Measurements from ENCODE around the gene PTX4. TPM values are rescaled to one million over a fixed set of nuclear protein-coding genes. Genes with fewer than 3 reads are reported as not detected.

PTX4 gene
- total RNA-seq, 6 experiments from 2014 or later: 0.14 to 0.24 (median 0.18) TPM; not detected in 2

GRCh38 chr16:1451702-1452392 lies 36.9 kb downstream of the PTX4 start:
- Mint-ChIP-seq H3K27ac (no peak overlapping the region), H3K4me1 (ENCODE audit: low read depth) (no peaks in the 10 kb centered on the region), H3K36me3 (ENCODE audit: low read depth) (peaks cover 5% of the 10 kb centered on the region; the same call in 1 of the 2 replicates), H3K4me3 (no peak overlapping the region), H3K9me3 (no peaks in the 10 kb centered on the region), H3K27me3 (ENCODE audit: insufficient read depth) (peaks cover 1% of the 10 kb centered on the region)
- DNase-seq: no peak
- TF ChIP-seq CTCF (IDR thresholded peaks at IDR 0.05): no peak

- Mint-ChIP-seq H3K4me1 (ENCODE audit: low read depth) (no peaks in the 10 kb centered on the region), H3K27ac (no peak overlapping the region), H3K36me3 (ENCODE audit: low read depth) (peaks cover 5% of the 10 kb centered on the region; the same call in 1 of the 2 replicates), H3K9me3 (no peaks in the 10 kb centered on the region), H3K27me3 (ENCODE audit: insufficient read depth) (peaks cover 1% of the 10 kb centered on the region; the same call in 1 of the 2 replicates), H3K4me3 (no peak overlapping the region)
- no peak for TF ChIP-seq CTCF (IDR thresholded peaks at IDR 0.05)
- DNase-seq: no peak
Measured at GRCh38 chr16:1450841-1451240, 37.9 kb downstream of the PTX4 start.

- no peak for TF ChIP-seq CTCF (IDR thresholded peaks at IDR 0.05)
- no peak overlapping the region for H3K27ac Mint-ChIP-seq
- peaks cover 1% of the 10 kb centered on the region; the same call in 1 of the 2 replicates for H3K27me3 Mint-ChIP-seq (ENCODE audit: insufficient read depth)
- H3K4me1 Mint-ChIP-seq (ENCODE audit: low read depth): no peaks in the 10 kb centered on the region
- H3K36me3 Mint-ChIP-seq (ENCODE audit: low read depth): peaks cover 5% of the 10 kb centered on the region; the same call in 1 of the 2 replicates
- DNase-seq: no peak
- no peaks in the 10 kb centered on the region for H3K9me3 Mint-ChIP-seq
- no peak overlapping the region for H3K4me3 Mint-ChIP-seq
Measured at GRCh38 chr16:1450218-1450617, 38.5 kb downstream of the PTX4 start.

- no peak for DNase-seq
- Mint-ChIP-seq H3K27ac (no peak overlapping the region), H3K4me1 (ENCODE audit: low read depth) (no peaks in the 10 kb centered on the region), H3K9me3 (no peaks in the 10 kb centered on the region), H3K4me3 (no peak overlapping the region), H3K36me3 (ENCODE audit: low read depth) (peaks cover 5% of the 10 kb centered on the region; the same call in 1 of the 2 replicates), H3K27me3 (ENCODE audit: insufficient read depth) (peaks cover 1% of the 10 kb centered on the region; the same call in 1 of the 2 replicates)
- TF ChIP-seq CTCF (IDR thresholded peaks at IDR 0.05): no peak
Measured at GRCh38 chr16:1449201-1449788, 39.4 kb downstream of the PTX4 start.

- peaks cover 1% of the 10 kb centered on the region; the same call in 1 of the 2 replicates for H3K27me3 Mint-ChIP-seq (ENCODE audit: insufficient read depth)
- peaks cover 5% of the 10 kb centered on the region; the same call in 1 of the 2 replicates for H3K36me3 Mint-ChIP-seq (ENCODE audit: low read depth)
- no peak for DNase-seq
- TF ChIP-seq CTCF (IDR thresholded peaks at IDR 0.05): no peak
- no peaks in the 10 kb centered on the region for H3K9me3 Mint-ChIP-seq
- no peak overlapping the region for H3K4me3 Mint-ChIP-seq
- no peak overlapping the region for H3K27ac Mint-ChIP-seq
- H3K4me1 Mint-ChIP-seq (ENCODE audit: low read depth): no peaks in the 10 kb centered on the region
Measured at GRCh38 chr16:1448536-1449116, 40.1 kb downstream of the PTX4 start.

All from HFFc6 (cell line).